Suprapubic skin (tissue), 3 donors: Measurements from ENCODE around the gene PAIP2.

Experiments
- EP300 ChIP-seq: sonication (generic); formaldehyde crosslinking; IDR thresholded peaks from one replicate; pipeline ENCODE4 v1.6.1; 2017; ENCODE audit warnings: antibody characterized with exemption
- POLR2A ChIP-seq, 2 donors: fragments of 450-650 bp; IDR thresholded peaks; one replicate each; pipeline ENCODE4 v1.6.1; 2017; ENCODE audit warnings: antibody characterized with exemption in 2 of 2, mild to moderate bottlenecking in 2 of 2, moderate library complexity in 2 of 2
- TF ChIP-seq, protein P1 (sequence below), 2 donors: fragments of 200-600 bp in 1 of 2; fragments of 450-650 bp in 1 of 2; sonication (generic) in 1 of 2; IDR thresholded peaks; one replicate each; pipeline ENCODE4 v1.5.1; 2016 to 2019; ENCODE audit warnings: antibody characterized with exemption in 2 of 2, mild to moderate bottlenecking in 1 of 2, moderate library complexity in 1 of 2

DNA sequence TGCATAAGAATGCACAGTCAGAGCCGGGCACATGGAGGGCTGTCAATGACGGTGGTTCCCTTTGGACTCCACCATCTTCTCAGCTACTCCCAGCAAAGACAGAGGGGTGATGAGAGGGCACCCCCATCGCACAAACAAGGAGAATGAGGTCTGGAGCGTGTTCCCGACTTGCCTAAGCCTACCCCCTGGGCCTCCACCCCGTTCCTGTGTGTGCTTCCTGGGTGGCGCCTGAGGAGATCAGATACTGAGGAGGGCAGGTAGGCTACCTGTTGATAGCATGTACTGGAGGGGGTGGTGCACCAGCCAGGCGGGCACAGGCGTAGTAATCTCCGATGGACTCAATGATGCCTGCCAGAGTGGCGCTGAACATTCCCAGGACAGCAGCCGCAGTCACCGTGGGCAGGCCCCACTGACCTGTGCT lies 37.3 kb downstream of the PAIP2 start:
- TF ChIP-seq, protein P1, sequence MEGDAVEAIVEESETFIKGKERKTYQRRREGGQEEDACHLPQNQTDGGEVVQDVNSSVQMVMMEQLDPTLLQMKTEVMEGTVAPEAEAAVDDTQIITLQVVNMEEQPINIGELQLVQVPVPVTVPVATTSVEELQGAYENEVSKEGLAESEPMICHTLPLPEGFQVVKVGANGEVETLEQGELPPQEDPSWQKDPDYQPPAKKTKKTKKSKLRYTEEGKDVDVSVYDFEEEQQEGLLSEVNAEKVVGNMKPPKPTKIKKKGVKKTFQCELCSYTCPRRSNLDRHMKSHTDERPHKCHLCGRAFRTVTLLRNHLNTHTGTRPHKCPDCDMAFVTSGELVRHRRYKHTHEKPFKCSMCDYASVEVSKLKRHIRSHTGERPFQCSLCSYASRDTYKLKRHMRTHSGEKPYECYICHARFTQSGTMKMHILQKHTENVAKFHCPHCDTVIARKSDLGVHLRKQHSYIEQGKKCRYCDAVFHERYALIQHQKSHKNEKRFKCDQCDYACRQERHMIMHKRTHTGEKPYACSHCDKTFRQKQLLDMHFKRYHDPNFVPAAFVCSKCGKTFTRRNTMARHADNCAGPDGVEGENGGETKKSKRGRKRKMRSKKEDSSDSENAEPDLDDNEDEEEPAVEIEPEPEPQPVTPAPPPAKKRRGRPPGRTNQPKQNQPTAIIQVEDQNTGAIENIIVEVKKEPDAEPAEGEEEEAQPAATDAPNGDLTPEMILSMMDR (IDR thresholded peaks at IDR 0.05): no peak
- TF ChIP-seq POLR2A (IDR thresholded peaks at IDR 0.05) (no peak), EP300 (no peak)
